Ecto neural progenitor cell (in vitro differentiated cells): Measurements from ENCODE around the gene TOPAZ1.

Experiments
- DNase-seq: peaks from one replicate; pipeline ENCODE4 v3.0.0-alpha.2; 2018; ENCODE audit warnings: low spot score

Gene TOPAZ1

DNA sequence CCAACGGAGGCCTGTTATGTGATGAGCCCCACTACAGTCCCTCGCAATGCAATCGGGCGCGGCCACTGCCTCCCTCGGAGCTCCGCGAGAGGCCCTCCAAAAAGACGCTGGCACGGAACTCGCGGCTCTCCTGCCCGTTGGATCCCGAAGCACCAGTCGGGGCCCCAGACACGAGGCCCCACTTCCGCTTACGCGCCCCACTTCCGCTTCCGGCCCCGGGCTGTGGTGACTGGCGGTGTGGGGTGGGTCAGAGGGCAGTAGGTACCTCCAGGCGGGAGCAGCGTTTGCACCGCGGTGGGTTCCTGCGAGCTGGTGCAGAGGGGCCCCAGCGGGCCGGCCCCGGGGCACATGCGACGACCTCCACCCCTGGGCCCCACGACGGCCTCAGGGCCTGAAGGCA is at the start of gene TOPAZ1:
TOPAZ1 (plus strand) TSS at position 181 of the 400 bp plus-strand sequence; CDS start at position 349, 168 bp downstream.
- no peak for DNase-seq

DNA sequence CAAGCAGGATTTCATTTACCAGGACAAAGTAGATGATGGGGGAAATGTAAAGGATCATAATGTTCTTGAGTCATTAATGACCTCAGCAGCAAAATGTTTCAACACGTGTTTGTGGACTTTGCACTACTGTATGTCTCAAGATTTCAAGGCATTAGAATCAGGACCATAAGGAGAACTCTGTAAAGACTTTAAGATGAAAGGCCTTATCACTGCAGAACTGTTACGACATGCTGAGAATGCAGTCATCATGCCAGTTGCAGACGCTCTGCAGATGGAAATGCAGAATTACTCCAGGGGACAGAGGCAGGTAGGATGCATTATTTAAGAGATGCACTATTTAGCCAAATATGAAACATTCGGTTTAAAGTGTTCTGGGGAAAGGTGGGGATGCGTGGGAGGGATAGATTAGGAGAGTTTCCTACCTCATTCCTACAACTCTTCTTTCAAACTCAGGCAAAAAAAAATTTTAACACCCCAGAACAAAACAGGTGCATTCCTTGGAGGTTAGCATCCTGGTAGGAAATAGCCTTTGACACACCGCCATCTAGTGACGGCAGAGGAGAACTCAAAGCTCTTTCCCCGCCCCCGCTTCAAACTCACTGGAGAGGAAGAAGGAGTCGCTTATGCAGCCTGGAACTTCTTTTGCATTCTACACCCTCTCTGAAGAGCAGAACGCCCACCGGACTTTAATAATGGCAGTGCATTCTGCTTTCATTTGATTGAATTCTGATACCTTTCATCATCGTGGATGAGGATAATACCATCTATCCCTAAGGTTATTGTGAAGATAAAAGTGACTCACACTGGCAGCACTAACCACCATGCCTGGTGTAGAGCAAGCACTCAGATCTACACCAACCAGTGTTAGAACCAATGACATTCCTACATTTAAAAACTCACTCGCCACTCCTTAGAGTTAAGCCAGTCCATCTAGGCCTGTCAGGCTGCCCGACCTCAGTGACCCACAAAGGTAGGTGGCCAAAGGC is 43.1 kb upstream of the TOPAZ1 start:
- DNase-seq: peak; percentile 79

DNA sequence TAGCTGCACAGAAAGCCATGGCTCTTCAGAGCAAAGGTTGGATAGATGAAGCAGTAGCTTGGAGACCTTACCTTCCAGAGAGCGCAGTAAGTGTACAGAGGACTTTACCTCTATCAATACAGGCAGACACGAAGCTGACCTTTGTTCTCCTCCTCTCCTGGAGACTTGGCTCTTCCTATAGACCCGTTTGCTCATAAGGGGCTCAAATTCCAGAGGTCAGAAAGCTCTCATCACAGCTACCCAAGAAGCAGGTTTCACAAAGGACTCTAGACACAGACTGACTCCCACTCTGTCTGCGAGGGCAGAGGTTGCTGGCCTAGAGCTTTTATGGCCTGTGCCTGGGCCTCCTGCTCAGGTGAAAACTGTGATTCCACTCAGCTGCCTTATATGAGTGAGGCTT is 35.4 kb upstream of the TOPAZ1 start:
- DNase-seq: no peak

DNA sequence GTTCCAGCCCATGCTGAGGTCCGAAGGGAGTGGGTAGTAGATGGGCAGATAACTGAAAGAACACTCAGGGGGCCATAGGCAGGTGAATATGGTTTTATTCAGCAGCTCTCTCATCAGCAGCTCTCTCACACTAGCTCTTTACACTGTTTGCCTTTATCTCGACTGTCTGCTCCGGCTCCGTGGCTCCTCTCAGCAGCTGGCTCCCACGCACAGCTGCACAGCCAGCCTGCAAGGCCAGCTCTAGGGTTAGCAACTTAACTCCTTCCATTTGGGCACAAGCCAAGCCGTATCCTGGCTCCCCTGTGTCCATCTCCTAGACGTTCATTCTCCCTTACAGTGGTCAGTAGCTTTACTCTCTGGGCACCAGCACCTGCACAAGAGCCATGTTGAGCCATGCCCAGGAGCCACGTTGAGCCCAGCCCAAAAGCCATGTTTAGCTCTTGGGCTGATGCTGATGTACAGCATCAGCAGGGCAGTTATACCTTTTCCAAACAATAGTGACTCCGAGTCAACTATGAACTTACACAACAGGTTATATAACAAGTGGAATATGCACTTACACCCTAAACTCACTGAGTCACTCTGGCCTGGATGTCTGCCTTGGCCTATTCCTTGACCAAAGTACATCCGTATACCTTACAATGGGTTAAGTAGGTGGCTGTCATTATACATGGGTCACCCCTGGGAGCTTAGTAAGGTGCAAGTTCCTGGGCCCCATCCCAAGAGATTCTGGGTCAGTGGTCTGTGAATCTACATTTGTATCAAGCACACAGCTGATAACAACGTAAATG is 34.6 kb upstream of the TOPAZ1 start:
- no peak for DNase-seq

DNA sequence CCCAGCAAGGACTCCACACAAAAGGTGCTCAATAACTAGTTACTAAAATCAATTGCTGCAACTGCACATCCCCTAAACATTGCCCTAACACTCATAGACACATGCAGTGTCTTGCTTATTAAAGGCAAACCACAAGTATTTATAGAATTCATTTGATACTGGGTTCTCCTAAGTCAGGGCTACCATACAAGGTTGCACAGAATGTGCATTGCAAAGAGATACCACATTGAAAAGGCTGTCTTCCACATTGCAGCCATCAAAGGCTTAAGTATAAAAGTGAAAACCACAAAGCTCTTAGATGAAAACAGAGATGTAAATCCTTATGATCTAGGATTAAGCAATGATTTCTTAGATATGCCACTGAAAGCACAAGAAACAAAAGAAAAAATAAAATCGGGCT is 33.6 kb upstream of the TOPAZ1 start:
- no peak for DNase-seq

DNA sequence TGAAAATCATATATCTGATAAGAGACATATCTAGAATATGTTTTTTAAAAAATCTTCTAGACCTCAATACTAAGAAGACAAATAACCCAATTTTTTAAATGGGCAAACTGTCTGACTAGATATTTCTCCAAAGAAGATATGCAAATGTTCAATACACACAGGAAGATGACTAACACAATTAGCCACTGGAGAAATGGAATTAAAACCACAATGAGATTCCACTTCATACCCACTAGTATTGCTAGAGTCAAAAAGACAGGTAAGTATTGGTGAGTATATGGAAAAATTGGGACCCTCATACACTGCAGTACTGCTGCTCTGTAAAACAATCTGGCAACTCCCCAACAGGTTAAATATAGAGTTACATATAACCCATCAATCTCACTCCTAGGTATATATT is 33.1 kb upstream of the TOPAZ1 start:
- DNase-seq: no peak

DNA sequence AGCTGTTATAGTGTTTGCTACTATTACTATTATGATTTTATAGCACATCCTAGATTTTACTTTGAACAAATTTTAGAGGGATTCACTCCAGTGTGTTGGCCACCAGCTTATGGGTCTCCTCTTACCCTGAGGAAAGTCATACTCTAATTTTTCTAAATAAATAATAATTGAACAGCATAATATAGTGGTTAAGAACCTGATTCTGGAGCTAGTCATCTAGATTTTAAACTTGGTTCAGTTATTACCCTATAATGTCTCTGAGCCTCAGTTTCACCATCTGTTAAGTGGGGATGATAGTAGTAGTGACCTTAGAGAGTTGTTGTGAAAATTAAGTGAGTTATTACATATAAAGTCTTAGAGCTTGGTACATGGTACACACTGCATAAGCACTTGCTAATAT is 30.7 kb upstream of the TOPAZ1 start:
- DNase-seq: no peak

DNA sequence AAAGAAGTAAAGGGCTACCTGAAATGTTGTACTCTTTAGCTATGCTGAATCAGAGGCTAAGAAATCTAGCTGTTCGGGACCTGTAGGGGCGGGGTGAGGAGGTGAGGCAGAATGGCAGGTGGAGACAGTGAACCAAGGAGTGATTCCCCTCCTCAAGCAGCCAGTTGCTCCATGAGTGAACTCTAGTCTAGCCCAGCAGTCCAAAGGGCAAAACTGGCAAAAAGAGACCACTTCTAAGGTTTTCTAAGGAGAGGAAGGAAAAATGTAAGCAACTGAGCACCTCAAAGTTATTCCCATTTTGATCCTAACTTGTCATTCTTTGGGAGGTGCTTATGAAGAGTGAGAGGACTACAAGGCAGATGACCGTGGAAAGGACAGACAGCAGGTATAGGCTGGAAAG is 19.3 kb upstream of the TOPAZ1 start:
- no peak for DNase-seq

DNA sequence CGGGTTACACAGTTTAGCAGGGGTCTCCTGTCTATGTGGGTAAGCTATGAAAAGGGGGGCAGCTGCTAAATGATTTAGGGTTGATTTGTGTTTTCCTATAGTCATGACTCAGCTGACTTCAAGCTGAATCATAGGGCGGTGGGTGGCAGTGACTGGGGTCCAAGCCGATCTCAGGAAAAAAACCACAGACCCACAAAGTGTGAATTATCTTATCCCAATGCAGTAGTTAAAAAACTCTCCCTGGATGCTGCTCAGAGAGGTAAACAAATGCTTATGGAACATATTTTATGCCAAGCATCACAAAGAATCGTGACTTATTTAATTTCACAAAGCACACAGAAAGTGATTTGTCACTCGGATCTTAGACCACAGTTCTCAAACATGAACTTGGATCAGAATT is 18.4 kb upstream of the TOPAZ1 start:
- DNase-seq: no peak

DNA sequence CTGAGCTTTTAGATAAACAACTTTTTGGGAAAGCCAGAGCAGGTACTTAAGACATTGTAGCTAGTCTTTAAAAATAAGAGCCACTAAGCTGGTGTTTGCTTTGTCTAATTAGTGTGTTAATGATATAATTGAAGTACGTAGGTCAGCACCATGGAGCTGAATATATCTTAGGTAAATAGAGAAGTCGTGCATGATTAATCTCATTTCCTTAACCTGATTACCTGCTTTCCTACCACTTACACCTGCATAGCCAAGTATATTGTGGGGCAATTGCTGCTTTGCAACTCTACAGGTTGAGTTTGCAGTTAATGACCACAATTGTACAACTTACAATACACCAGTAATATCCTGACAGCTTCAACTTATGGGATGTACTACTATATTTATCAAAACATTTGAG is 17.6 kb upstream of the TOPAZ1 start:
- no peak for DNase-seq

DNA sequence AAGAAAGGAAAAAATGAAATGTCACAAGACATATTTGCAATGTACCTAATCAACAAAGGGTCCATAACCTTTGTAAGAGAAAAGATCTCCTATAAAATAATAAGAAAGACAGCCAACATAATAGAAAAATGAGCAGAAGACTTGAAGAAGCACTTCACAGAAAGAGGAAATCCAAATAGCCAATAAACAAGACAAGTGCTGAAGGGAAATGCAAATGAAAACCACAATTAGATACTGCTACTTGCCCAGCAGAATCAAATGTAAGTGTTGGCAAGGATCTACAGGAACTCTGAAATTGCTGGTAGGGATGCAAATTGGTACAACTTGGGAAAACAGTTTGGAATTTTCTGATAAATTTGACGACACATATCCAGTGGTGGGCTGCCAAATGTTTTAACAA is 15.1 kb upstream of the TOPAZ1 start:
- DNase-seq: no peak

DNA sequence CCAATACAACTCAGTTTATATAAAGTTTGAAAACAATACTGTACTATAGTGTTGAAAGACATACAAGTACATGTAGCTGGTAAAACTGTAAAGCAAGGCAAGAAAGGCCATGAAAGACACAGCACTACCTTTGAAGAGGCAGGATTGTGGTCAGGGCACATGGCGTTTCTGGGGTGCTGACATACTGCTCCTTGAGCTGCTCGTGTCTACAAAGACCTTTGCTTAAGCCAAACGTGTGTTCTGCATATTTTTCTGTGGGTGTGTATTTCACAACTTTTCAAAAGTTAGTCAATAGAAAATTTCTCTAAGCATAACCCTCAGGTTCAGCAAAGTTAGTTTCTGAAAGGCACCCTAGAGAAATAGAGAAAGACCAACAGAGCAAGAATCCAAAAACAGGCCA is 14.1 kb upstream of the TOPAZ1 start:
- DNase-seq: no peak

DNA sequence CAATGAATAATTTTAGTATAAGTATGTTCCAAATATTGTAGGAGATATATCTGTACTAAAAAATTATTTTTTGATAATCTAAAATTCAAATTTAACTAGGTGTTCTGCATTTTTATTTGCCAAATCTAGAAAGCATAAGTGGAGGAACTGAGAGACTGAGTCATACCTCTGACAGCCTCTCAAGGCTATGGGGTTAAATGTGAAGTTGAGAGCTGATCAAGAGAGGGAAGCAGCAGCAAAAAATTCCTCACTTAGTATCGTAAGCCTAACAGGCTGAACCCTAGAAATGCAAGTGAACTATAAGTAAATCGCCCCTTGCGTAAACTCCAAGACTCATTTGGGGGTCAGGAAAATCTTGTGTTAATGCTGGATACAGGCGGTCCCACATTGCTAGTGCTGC is 12.8 kb upstream of the TOPAZ1 start:
- DNase-seq: no peak

DNA sequence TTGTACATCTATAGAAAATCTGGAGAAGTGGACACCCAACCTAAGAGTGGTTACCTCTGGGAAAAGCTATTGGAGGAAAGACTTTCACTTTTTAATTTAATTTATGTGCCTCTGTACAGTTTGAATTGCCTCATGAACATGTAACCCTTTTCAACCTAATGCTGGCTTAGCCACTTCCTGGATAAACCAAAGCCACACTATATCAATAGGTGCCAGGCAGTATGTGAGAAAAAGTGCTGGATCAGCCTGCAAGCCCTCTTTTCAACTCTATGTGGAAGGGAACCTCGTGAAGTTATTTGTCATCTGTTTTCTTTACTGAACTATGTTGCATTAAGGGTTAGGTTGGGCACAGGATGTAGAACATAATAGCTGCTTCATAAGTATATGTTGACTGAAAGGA is 9.3 kb upstream of the TOPAZ1 start:
- no peak for DNase-seq

DNA sequence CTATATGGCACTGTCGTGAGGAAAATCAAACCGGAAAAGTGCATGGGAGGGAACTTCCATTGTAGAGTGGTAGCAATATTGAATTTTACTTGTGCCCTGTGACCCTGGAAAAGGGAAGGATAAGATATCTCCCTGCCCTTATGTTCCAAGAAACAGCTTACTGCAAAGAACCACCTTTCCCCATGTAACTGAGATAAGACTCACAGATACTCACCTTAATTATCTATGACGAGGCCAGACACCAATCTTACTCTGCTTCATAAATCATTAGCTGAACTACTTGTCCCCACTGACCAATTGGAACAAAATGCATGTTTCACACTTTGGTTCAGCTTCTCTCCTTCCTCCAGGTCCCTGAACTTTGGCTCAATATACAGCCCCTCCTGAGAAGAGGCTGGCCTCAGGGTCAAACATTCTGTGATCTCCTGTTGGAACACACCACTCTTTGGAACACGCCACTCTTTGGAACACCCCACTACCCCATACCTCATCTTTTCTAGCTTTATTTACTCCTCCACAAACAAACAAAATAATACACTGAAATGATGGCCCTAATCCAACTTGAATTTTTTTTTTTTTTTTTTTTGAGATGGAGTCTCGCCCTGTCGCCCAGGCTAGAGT is 6.9 kb upstream of the TOPAZ1 start:
- DNase-seq: no peak

DNA sequence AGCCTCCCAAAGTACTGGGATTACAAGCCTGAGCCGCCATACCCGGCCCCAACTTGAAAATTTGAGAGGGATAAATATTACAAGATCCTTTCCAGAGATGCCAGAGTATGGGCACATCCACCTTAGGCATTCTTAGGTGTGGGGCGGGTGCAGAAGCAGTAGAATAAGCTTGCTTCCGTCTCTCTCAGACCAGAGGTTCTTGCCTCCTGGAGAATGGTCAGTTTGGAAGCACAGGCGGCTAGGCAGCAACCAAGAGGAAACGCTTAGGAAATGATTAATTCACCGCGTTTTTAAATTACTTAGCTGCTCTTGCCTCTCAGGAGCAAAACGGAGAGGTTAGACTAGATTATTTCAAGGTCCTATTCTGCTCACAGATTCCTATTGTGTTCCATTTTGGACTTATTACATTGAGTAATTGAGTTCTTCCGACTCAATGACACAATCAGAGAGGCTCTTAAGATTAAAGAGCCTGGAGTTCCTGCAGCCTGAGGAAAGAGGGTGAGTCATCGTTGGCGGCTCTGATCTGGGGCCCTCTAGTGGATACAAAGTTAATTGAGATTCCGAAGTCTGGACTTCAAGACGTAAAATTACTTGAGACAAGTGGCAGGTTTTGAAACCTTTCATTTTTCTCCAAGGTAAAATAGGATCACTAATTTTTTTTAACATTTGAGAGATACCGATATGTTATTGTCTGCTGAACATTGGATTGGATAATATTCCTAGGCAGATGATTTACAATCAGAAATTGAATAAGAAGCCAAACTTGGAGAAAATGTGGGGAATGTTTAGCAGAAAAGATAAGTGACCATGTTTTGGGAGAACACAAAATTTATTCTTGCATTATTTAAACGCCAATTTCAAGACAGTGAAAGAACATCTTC is 5.8 kb upstream of the TOPAZ1 start:
- peak; percentile 66 for DNase-seq

DNA sequence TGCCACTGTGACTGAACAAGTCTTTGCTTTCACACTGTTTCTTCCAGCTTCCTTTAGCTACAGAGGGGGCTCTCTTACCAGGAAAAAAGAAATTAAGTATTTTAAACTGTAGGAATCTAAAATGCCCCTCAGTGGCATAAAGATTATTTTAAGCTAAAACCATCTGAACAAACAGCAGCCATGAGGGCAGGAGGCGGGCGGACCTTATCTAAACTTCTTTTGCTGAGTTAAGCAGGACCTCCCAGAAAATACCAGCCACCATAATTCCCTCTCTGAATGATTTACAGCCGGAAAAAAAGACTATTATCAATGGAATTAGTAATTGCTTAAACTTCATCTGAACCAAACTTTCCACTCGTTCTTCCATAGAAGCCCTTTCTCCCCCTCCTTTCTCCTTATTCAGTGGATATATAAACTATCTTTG is 5.2 kb upstream of the TOPAZ1 start:
- no peak for DNase-seq

DNA sequence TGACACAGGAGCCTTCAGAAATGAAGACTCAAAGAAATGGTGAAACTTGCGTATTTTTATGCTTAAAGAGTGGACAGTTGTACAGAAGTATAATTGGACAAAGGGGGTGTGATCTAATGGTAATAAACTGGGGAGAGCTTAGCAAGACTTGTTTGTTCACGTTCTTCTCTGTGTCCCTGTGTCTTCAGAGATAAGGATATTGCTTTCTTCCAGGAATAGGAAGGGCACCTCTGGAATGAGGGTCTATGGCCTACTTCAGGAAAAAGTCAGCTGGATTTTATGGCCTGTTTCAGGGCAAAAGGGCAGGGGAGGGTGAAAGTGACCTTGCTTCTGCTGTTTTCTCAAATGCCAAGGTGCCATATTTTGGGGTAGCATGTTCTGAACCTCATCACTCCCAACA is 4.5 kb upstream of the TOPAZ1 start:
- no peak for DNase-seq

DNA sequence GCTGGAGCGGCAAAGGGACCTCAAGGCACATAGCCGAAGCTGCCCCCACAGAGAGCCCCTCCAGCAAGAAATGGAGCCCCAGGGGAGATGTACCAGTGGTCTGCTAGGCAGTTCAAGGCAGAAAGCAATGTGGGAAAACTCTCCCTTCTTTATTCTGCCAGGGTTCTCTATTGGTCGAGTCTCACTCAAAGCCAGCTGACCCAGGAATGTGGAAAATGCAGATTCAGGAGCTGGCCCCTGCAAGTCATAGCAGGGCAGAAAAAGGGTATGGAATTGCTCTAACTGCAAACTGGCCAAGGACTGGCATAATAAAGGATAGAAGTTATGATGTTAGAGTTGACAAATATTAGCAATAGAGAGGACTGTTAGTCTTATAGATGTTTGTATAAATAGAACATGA is 4.0 kb upstream of the TOPAZ1 start:
- DNase-seq: no peak

DNA sequence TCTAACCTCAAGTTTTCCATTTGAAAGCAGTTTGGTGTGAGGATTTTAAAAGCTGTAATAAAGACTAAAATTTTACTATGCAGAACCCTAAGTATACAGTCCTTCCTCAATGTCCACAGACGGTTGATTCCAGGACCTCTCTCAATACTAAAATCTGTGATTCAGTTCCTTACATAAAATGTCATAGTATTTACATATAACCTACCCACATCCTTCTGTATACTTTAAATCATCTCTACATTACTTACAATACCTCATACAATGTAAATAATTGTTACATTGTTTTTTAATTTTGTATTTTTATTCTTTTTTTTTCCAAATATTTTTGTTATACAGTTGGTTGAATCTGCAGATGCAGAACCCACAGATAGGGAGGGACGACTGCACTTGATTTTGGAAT is 2.8 kb upstream of the TOPAZ1 start:
- DNase-seq: no peak

DNA sequence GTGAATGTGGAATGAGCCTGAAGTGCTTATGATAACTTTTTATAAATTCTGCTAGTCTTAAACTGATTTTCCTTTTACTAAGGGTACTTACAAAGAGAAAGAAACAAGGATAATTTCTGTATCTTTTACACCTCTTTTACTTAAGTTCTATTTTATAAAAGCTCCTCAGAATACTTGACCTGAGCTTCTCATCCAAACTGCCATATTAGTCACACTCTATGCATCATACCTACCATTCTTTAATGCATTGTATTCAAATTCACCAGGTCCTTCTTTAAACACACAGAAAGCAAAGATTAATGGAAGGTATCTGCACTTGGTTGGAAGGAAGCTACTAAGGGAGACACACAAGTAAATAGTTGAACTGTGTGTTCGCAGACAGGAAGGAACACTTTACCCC is 1.6 kb upstream of the TOPAZ1 start:
- no peak for DNase-seq

DNA sequence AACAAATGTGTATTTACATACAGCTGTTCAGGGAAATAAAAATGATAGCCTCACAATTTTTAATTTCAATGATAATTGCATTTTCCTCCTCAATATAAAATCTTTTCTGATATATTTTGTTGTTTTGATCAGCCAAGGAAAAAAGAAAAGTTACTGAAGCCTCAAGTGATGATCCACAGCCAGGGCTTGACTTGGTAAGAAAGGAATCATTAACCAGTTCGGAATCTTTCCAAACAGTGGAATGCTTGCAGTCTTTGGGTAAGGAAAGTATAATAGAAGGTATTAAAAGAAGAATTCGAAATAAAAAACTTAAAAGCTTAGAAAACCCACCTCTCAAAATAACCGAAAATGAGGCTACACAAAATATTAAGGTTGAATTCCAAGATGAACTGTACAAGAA is 1.0 kb downstream of the TOPAZ1 start:
- DNase-seq: no peak
